K562 (cell line): ENCODE data around the gene GANAB. TPM values are rescaled to one million over a fixed set of nuclear protein-coding genes. Genes with fewer than 3 reads are reported as not detected.

Experiments
- DNMT1 ChIP-seq: fragments of 450-650 bp; IDR thresholded peaks from 2 replicates; pipeline ENCODE4 v1.6.1; 2016; ENCODE audit warnings: antibody characterized with exemption, mild to moderate bottlenecking
- FOXP1 ChIP-seq: sonication (generic); formaldehyde crosslinking; IDR thresholded peaks from 2 replicates; pipeline ENCODE4 v1.8.0; 2022; ENCODE audit warnings: mild to moderate bottlenecking, missing genetic modification reagents
- GTF2F1 ChIP-seq: IDR thresholded peaks from 2 replicates; pipeline ENCODE4 v1.6.1; 2011; ENCODE audit warnings: low read depth, low read length, improper control_type of control experiment
- HNRNPUL1 ChIP-seq: fragments of 200-400 bp; formaldehyde crosslinking; IDR thresholded peaks from 2 replicates; pipeline ENCODE4 v1.6.1; 2017; ENCODE audit warnings: low read length
- IRF2 ChIP-seq: sonication (generic); formaldehyde crosslinking; IDR thresholded peaks from 2 replicates; pipeline ENCODE4 v1.8.1; 2022; ENCODE audit warnings: mild to moderate bottlenecking, missing genetic modification reagents
- KHSRP ChIP-seq: fragments of 450-650 bp; IDR thresholded peaks from 2 replicates; pipeline ENCODE4 v1.6.1; 2017
- NCOA2 ChIP-seq, 2 experiments: fragments of 450-650 bp; IDR thresholded peaks; 2 replicates each; pipeline ENCODE4 v1.6.1; 2018; ENCODE audit warnings: mild to moderate bottlenecking in 2 of 2, moderate library complexity in 1 of 2; ENCODE audit not compliant: partially characterized antibody in 2 of 2
- SMC3 ChIP-seq: conservative IDR thresholded peaks from 2 replicates; pipeline ENCODE4 v1.6.1; 2011; ENCODE audit warnings: low read depth, low read length, improper control_type of control experiment; ENCODE audit not compliant: insufficient read depth
- STAT5A ChIP-seq: IDR thresholded peaks from 2 replicates; pipeline ENCODE4 v1.6.1; 2012; ENCODE audit warnings: low read length, inconsistent platforms, borderline replicate concordance
- TGIF2 ChIP-seq: sonication (generic); formaldehyde crosslinking; IDR thresholded peaks from 2 replicates; pipeline ENCODE4 v1.8.1; 2022; ENCODE audit warnings: mild to moderate bottlenecking, missing genetic modification reagents, moderate library complexity
- ZBTB8A ChIP-seq: fragments of 450-650 bp; IDR thresholded peaks from 2 replicates; pipeline ENCODE4 v1.6.1; 2018; ENCODE audit warnings: mild to moderate bottlenecking, moderate library complexity; ENCODE audit not compliant: partially characterized antibody
- ZEB2 ChIP-seq: fragments of 450-650 bp; IDR thresholded peaks from 2 replicates; pipeline ENCODE4 v1.6.1; 2016
- ZKSCAN3 ChIP-seq: fragments of 250-450 bp; sonication (Bioruptor Pico); IDR thresholded peaks from 2 replicates; pipeline ENCODE4 v1.4.0; 2020
- ZKSCAN8 ChIP-seq: fragments of 200-800 bp; sonication (Bioruptor generic); IDR thresholded peaks from 2 replicates; pipeline ENCODE4 v1.6.1; 2016; ENCODE audit warnings: missing genetic modification characterization, missing compliant biosample characterization
- ZNF384 ChIP-seq: IDR thresholded peaks from 2 replicates; pipeline ENCODE4 v1.6.1; 2012; ENCODE audit warnings: low read depth, low read length, improper control_type of control experiment
- polyA plus RNA-seq, 8 experiments: library from polyadenylated mRNA; depleted of rRNA in 4 of 8; stranded (reverse) in 5 of 8; unstranded in 3 of 8; fragments of >200 nt; fragmentation: Nextera tagmentation in 2 of 8; fragmentation: Illumina TruSeq in 1 of 8; extraction: Ambion mirVana in 2 of 8; extraction: Trizol in 1 of 8; gene quantifications; 2 replicates each; pipeline versions ENCODE4 v1.2.1 to v1.2.3, GENCODE V29; 2011 to 2014; ENCODE audit warnings: inconsistent platforms in 1 of 8, missing spikeins in 1 of 8
- total RNA-seq, 7 experiments: library from RNA; depleted of rRNA in 6 of 7; stranded (reverse); fragments of >200 nt in 6 of 7; fragmentation: Illumina TruSeq in 2 of 7; extraction: Trizol in 2 of 7; gene quantifications; 2 replicates each; pipeline versions ENCODE4 v1.2.1 to v1.2.3, GENCODE V29; 2011 to 2021; ENCODE audit warnings: low replicate concordance in 1 of 7
- TF ChIP-seq, protein P1 (sequence below), 2 experiments: fragments of 250-450 bp in 1 of 2; fragments of 450-650 bp in 1 of 2; sonication (Bioruptor Pico) in 1 of 2; IDR thresholded peaks; 2 replicates each; pipeline versions ENCODE4 v1.6.1 to v1.8.0; 2016 to 2021; ENCODE audit warnings: mild to moderate bottlenecking in 2 of 2, moderate library complexity in 2 of 2, missing compliant biosample characterization in 1 of 2, missing genetic modification characterization in 1 of 2
- TF ChIP-seq, protein P2 (sequence below): fragments of 450-650 bp; IDR thresholded peaks from 2 replicates; pipeline ENCODE4 v1.6.1; 2016; ENCODE audit warnings: low read depth
- TF ChIP-seq, protein P3 (sequence below), 2 experiments: IDR thresholded peaks; 2 replicates each; pipeline ENCODE4 v1.6.1; 2011; ENCODE audit warnings: borderline replicate concordance in 1 of 2, control low read depth in 1 of 2, low read depth in 1 of 2, low read length in 1 of 2, mild to moderate bottlenecking in 1 of 2, mixed read lengths in 1 of 2, moderate library complexity in 1 of 2; ENCODE audit not compliant: insufficient read depth in 1 of 2, insufficient read length in 1 of 2, poor library complexity in 1 of 2, severe bottlenecking in 1 of 2; ENCODE audit errors: extremely low read depth in 1 of 2

Gene GANAB
- total and polyA plus RNA-seq, 9 of the 15 experiments (the other 6 are each of a cell fraction or from before 2014, with no cell fraction given), result 6.5 to 284 (median 161) TPM

DNA sequence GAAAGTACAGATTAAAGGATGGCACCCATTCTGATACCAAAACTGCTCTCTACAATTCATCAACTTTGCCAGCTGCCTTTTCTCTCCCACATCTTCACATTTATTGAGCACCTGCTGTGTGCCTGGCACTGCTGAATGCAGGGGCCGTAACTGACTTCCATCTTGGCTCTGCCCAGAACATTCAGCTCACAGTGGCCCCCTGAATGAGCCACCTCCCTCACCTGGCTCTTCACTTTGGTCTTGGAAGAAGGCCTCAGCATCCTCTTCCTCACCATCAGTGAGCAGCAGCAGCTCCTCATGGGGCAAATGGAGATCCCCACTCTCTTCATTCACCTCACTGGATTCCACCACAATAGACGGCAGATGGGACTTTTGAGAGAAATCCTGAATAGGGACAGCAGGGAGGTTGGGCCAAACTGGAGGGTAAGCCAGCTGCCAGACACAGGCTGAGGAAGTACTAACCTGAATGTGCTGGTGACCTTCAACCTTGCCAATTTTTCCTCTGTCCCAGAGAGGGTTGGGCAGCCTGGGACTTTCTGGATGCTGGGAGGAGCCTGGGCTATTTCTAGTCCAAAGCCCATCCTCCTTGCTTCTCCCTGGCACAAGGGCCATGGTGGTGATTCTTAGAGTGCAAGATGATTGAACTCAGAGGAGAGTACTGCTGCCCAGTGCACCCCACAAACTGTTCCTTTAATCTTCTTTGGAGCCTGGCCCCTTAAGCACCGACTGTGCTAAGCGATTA lies 23.2 kb upstream of the GANAB start (continued):
- TF ChIP-seq SMC3 (no peak), GTF2F1 (no peak), NCOA2 (IDR thresholded peaks at IDR 0.05; ENCODE audit: partially characterized antibody in 2 of 2) (no peak), DNMT1 (no peak), ZKSCAN8 (CRISPR knock-in tag) (peak; percentile 90), TGIF2 (CRISPR knock-in tag) (no peak), ZKSCAN3 (CRISPR knock-in tag) (no peak), HNRNPUL1 (no peak), KHSRP (no peak), IRF2 (no peak), ZEB2 (no peak), FOXP1 (CRISPR knock-in tag) (no peak), STAT5A (no peak), ZBTB8A (no peak), ZNF384 (peak; percentile 67; the same call in 1 of the 2 replicates)
- TF ChIP-seq, protein P1, sequence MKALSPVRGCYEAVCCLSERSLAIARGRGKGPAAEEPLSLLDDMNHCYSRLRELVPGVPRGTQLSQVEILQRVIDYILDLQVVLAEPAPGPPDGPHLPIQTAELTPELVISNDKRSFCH (CRISPR knock-in tag; IDR thresholded peaks at IDR 0.05), result no peak
- TF ChIP-seq, protein P1 (tag; IDR thresholded peaks at IDR 0.05), result no peak
- TF ChIP-seq, protein P2, sequence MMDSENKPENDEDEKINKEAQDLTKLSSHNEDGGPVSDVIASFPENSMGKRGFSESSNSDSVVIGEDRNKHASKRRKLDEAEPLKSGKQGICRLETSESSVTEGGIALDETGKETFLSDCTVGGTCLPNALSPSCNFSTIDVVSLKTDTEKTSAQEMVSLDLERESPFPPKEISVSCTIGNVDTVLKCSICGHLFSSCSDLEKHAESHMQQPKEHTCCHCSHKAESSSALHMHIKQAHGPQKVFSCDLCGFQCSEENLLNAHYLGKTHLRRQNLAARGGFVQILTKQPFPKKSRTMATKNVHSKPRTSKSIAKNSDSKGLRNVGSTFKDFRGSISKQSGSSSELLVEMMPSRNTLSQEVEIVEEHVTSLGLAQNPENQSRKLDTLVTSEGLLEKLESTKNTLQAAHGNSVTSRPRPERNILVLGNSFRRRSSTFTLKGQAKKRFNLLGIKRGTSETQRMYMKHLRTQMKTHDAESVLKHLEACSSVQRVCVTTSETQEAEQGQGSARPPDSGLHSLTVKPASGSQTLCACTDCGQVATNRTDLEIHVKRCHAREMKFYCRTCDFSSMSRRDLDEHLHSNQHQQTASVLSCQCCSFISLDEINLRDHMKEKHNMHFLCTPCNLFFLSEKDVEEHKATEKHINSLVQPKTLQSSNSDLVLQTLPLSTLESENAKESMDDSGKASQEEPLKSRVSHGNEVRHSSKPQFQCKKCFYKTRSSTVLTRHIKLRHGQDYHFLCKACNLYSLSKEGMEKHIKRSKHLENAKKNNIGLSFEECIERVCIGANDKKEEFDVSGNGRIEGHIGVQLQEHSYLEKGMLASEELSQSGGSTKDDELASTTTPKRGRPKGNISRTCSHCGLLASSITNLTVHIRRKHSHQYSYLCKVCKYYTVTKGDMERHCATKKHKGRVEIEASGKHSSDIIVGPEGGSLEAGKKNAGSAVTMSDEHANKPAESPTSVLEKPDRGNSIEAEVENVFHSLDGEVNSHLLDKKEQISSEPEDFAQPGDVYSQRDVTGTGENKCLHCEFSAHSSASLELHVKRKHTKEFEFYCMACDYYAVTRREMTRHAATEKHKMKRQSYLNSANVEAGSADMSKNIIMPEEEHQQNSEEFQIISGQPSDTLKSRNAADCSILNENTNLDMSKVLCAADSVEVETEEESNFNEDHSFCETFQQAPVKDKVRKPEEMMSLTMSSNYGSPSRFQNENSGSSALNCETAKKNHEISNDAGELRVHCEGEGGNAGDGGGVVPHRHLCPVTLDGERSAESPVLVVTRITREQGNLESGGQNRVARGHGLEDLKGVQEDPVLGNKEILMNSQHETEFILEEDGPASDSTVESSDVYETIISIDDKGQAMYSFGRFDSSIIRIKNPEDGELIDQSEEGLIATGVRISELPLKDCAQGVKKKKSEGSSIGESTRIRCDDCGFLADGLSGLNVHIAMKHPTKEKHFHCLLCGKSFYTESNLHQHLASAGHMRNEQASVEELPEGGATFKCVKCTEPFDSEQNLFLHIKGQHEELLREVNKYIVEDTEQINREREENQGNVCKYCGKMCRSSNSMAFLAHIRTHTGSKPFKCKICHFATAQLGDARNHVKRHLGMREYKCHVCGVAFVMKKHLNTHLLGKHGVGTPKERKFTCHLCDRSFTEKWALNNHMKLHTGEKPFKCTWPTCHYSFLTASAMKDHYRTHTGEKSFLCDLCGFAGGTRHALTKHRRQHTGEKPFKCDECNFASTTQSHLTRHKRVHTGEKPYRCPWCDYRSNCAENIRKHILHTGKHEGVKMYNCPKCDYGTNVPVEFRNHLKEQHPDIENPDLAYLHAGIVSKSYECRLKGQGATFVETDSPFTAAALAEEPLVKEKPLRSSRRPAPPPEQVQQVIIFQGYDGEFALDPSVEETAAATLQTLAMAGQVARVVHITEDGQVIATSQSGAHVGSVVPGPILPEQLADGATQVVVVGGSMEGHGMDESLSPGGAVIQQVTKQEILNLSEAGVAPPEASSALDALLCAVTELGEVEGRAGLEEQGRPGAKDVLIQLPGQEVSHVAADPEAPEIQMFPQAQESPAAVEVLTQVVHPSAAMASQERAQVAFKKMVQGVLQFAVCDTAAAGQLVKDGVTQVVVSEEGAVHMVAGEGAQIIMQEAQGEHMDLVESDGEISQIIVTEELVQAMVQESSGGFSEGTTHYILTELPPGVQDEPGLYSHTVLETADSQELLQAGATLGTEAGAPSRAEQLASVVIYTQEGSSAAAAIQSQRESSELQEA, result no peak
- TF ChIP-seq, protein P3, sequence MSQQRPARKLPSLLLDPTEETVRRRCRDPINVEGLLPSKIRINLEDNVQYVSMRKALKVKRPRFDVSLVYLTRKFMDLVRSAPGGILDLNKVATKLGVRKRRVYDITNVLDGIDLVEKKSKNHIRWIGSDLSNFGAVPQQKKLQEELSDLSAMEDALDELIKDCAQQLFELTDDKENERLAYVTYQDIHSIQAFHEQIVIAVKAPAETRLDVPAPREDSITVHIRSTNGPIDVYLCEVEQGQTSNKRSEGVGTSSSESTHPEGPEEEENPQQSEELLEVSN (IDR thresholded peaks at IDR 0.05; ENCODE audit: borderline replicate concordance in 1 of 2, extremely low read depth in 1 of 2, insufficient read depth in 1 of 2, insufficient read length in 1 of 2, low read depth in 1 of 2, low read length in 1 of 2, poor library complexity in 1 of 2, severe bottlenecking in 1 of 2), result no peak
